ENCODE measurements around the gene ETV7.

The ETV7 gene

GRCh38 chr6:36387440-36388303 lies at the start of gene ETV7:
Gene ETV7, minus strand, starts transcription at chr6:36387669. Its CDS starts 128 bp downstream, at chr6:36387541.
- TF ChIP-seq CTCF (IDR thresholded peaks at IDR 0.05; ENCODE audit: control insufficient read depth, insufficient read depth, low read depth, low read length, missing control alignments) = no peak
- peak within 1 kb of the TSS; percentile 59 for H3K4me3 ChIP-seq (ENCODE audit: control insufficient read depth, low read depth, low read length)
- DNase-seq (ENCODE audit: low read depth) = no peak

GRCh38 chr6:36436466-36436865 lies 49.0 kb upstream of the ETV7 start:
- no peak for TF ChIP-seq CTCF (IDR thresholded peaks at IDR 0.05; ENCODE audit: control insufficient read depth, insufficient read depth, low read depth, low read length, missing control alignments)
- peak; percentile 57 for DNase-seq (ENCODE audit: low read depth)
- H3K4me3 ChIP-seq (ENCODE audit: control insufficient read depth, low read depth, low read length) = no peak overlapping the region

- TF ChIP-seq CTCF (IDR thresholded peaks at IDR 0.05; ENCODE audit: control insufficient read depth, insufficient read depth, low read depth, low read length, missing control alignments) = no peak
- no peak for DNase-seq (ENCODE audit: low read depth)
- no peak overlapping the region for H3K4me3 ChIP-seq (ENCODE audit: control insufficient read depth, low read depth, low read length)
Observed at GRCh38 chr6:36432151-36432671, 44.7 kb upstream of the ETV7 start.

GRCh38 chr6:36431197-36431596 lies 43.7 kb upstream of the ETV7 start:
- no peak for DNase-seq (ENCODE audit: low read depth)
- no peak overlapping the region for H3K4me3 ChIP-seq (ENCODE audit: control insufficient read depth, low read depth, low read length)

GRCh38 chr6:36430351-36430750 lies 42.9 kb upstream of the ETV7 start:
- H3K4me3 ChIP-seq (ENCODE audit: control insufficient read depth, low read depth, low read length) = no peak overlapping the region
- no peak for DNase-seq (ENCODE audit: low read depth)
- no peak for TF ChIP-seq CTCF (IDR thresholded peaks at IDR 0.05; ENCODE audit: control insufficient read depth, insufficient read depth, low read depth, low read length, missing control alignments)

More at GRCh38 chr6:36431197-36431596, 43.7 kb upstream of the ETV7 start:
- no peak for TF ChIP-seq CTCF (IDR thresholded peaks at IDR 0.05; ENCODE audit: control insufficient read depth, insufficient read depth, low read depth, low read length, missing control alignments)

- no peak overlapping the region for H3K4me3 ChIP-seq (ENCODE audit: control insufficient read depth, low read depth, low read length)
- TF ChIP-seq CTCF (IDR thresholded peaks at IDR 0.05; ENCODE audit: control insufficient read depth, insufficient read depth, low read depth, low read length, missing control alignments) = peak; percentile 19
- no peak for DNase-seq (ENCODE audit: low read depth)
Observed at GRCh38 chr6:36428911-36429310, 41.4 kb upstream of the ETV7 start.
